Astrocyte (in vitro differentiated cells and primary cell): Measurements from ENCODE around the gene CA12. TPM values are rescaled to one million over a fixed set of nuclear protein-coding genes. Genes with fewer than 3 reads are reported as not detected.

Experiments used
- DNase-seq: peaks from one replicate; pipeline ENCODE4 v3.0.0-alpha.2; 2010; ENCODE audit warnings: low read depth
- FAIRE-seq: peaks from 2 replicates; lab custom pipeline; 2011; peaks lifted over from hg19 to GRCh38; lab: Jason Lieb, UNC
- H2AFZ ChIP-seq: 2 replicates; pipeline ENCODE4 v1.6.0; 2012; ENCODE audit warnings: low read depth, low read length, inconsistent platforms
- H3K27ac ChIP-seq: 2 replicates; pipeline ENCODE4 v1.5.1; 2011; ENCODE audit warnings: low read depth, low read length, inconsistent platforms
- H3K27me3 ChIP-seq: 2 replicates; pipeline ENCODE4 v1.6.0; 2011; ENCODE audit warnings: low read length, inconsistent platforms; ENCODE audit not compliant: insufficient read depth
- H3K36me3 ChIP-seq: 2 replicates; pipeline ENCODE4 v1.5.1; 2011; ENCODE audit warnings: low read length, inconsistent platforms; ENCODE audit not compliant: insufficient read depth
- H3K4me1 ChIP-seq: 2 replicates; pipeline ENCODE4 v1.5.1; 2011; ENCODE audit warnings: low read length, inconsistent platforms; ENCODE audit not compliant: insufficient read depth
- H3K4me2 ChIP-seq: 2 replicates; pipeline ENCODE4 v1.6.0; 2012; ENCODE audit warnings: low read length, inconsistent platforms
- H3K4me3 ChIP-seq: 2 replicates; pipeline ENCODE4 v1.5.1; 2011; ENCODE audit warnings: low read depth, mild to moderate bottlenecking, low read length, inconsistent platforms; ENCODE audit not compliant: insufficient read depth
- H3K79me2 ChIP-seq: 2 replicates; pipeline ENCODE4 v1.6.0; 2012; ENCODE audit warnings: mild to moderate bottlenecking, low read length, inconsistent platforms; ENCODE audit not compliant: insufficient read depth
- H3K9ac ChIP-seq: 2 replicates; pipeline ENCODE4 v1.6.0; 2012; ENCODE audit warnings: mild to moderate bottlenecking, low read length, inconsistent platforms
- H3K9me3 ChIP-seq: 2 replicates; pipeline ENCODE4 v1.5.1; 2012; ENCODE audit warnings: low read depth, mild to moderate bottlenecking, low read length, inconsistent platforms; ENCODE audit not compliant: insufficient read depth
- H4K20me1 ChIP-seq: 2 replicates; pipeline ENCODE4 v1.6.0; 2012; ENCODE audit warnings: low read length, inconsistent platforms; ENCODE audit not compliant: insufficient read depth
- H3K27ac Mint-ChIP-seq: one replicate; pipeline ENCODE4 v1.8.0; 2021; ENCODE audit warnings: mild to moderate bottlenecking, mixed read lengths; ENCODE audit not compliant: unreplicated experiment
- H3K27me3 Mint-ChIP-seq: one replicate; pipeline ENCODE4 v1.8.0; 2021; ENCODE audit warnings: low read depth, mixed read lengths; ENCODE audit not compliant: unreplicated experiment
- H3K36me3 Mint-ChIP-seq: one replicate; pipeline ENCODE4 v1.8.0; 2021; ENCODE audit warnings: low read depth, mixed read lengths; ENCODE audit not compliant: unreplicated experiment
- H3K4me1 Mint-ChIP-seq: one replicate; pipeline ENCODE4 v1.8.0; 2021; ENCODE audit warnings: low read depth, mixed read lengths; ENCODE audit not compliant: unreplicated experiment
- H3K4me3 Mint-ChIP-seq: one replicate; pipeline ENCODE4 v1.8.0; 2021; ENCODE audit warnings: mild to moderate bottlenecking, moderate library complexity, mixed read lengths; ENCODE audit not compliant: unreplicated experiment
- H3K9me3 Mint-ChIP-seq: one replicate; pipeline ENCODE4 v1.8.0; 2021; ENCODE audit warnings: mild to moderate bottlenecking, mixed read lengths; ENCODE audit not compliant: unreplicated experiment
- CTCF ChIP-seq: IDR thresholded peaks from 2 replicates; pipeline ENCODE4 v1.5.1; 2011; ENCODE audit warnings: low read depth, mild to moderate bottlenecking, inconsistent platforms, low read length, moderate library complexity; ENCODE audit not compliant: insufficient read depth
- EZH2 ChIP-seq: IDR thresholded peaks from 2 replicates; pipeline ENCODE4 v1.6.1; 2012; ENCODE audit warnings: mild to moderate bottlenecking, low read length, inconsistent platforms; ENCODE audit not compliant: insufficient read depth
- total RNA-seq: library from RNA; stranded (reverse); gene quantifications from 2 replicates; pipeline ENCODE4 v1.2.1, GENCODE V29; 2021

The CA12 gene
- total RNA-seq, 1 donor from 2014 or later, result 0.54 TPM

- H4K20me1 ChIP-seq, result no peaks in the 10 kb centered on the region
- no peak for DNase-seq
- H3K79me2 ChIP-seq, result no peaks in the 10 kb centered on the region
- H3K4me1 Mint-ChIP-seq, result peaks cover 24% of the 10 kb centered on the region
- no peak overlapping the region for H3K4me2 ChIP-seq
- no peak overlapping the region for H3K27ac Mint-ChIP-seq
- no peaks in the 10 kb centered on the region for H3K36me3 ChIP-seq
- peaks cover 12% of the 10 kb centered on the region for H3K4me1 ChIP-seq
- H3K9me3 ChIP-seq, result no peaks in the 10 kb centered on the region
- no peak for FAIRE-seq
- H3K4me3 Mint-ChIP-seq, result no peak overlapping the region
- H3K36me3 Mint-ChIP-seq, result no peaks in the 10 kb centered on the region
- peaks cover 2% of the 10 kb centered on the region for H3K9me3 Mint-ChIP-seq
- H3K27me3 ChIP-seq, result no peaks in the 10 kb centered on the region
- no peak overlapping the region for H3K4me3 ChIP-seq
- H3K9ac ChIP-seq, result no peak overlapping the region
- no peak overlapping the region for H3K27ac ChIP-seq
- no peak overlapping the region for H2AFZ ChIP-seq
- peaks cover 49% of the 10 kb centered on the region for H3K27me3 Mint-ChIP-seq
- TF ChIP-seq CTCF (no peak), EZH2 (no peak)
Observed at GRCh38 chr15:63339836-63340235, 41.8 kb downstream of the CA12 start.

- no peak overlapping the region for H3K4me3 ChIP-seq
- no peaks in the 10 kb centered on the region for H3K27me3 ChIP-seq
- peaks cover 45% of the 10 kb centered on the region for H3K27me3 Mint-ChIP-seq
- no peak overlapping the region for H3K27ac Mint-ChIP-seq
- H3K9me3 ChIP-seq, result no peaks in the 10 kb centered on the region
- no peak overlapping the region for H3K27ac ChIP-seq
- DNase-seq, result no peak
- H2AFZ ChIP-seq, result no peak overlapping the region
- peaks cover 2% of the 10 kb centered on the region for H3K9me3 Mint-ChIP-seq
- no peak for FAIRE-seq
- H3K9ac ChIP-seq, result no peak overlapping the region
- H3K4me3 Mint-ChIP-seq, result no peak overlapping the region
- no peaks in the 10 kb centered on the region for H4K20me1 ChIP-seq
- no peak overlapping the region for H3K4me2 ChIP-seq
- no peaks in the 10 kb centered on the region for H3K79me2 ChIP-seq
- H3K36me3 Mint-ChIP-seq, result no peaks in the 10 kb centered on the region
- H3K36me3 ChIP-seq, result no peaks in the 10 kb centered on the region
- H3K4me1 Mint-ChIP-seq, result peaks cover 21% of the 10 kb centered on the region
- TF ChIP-seq CTCF (no peak), EZH2 (no peak)
- peaks cover 11% of the 10 kb centered on the region for H3K4me1 ChIP-seq
Observed at GRCh38 chr15:63339006-63339766, 42.5 kb downstream of the CA12 start.

- FAIRE-seq (no peak), DNase-seq (peak; percentile 84)
- Histone ChIP-seq H3K36me3 (no peaks in the 10 kb centered on the region), H3K9ac (no peak overlapping the region), H2AFZ (no peak overlapping the region), H3K4me2 (no peak overlapping the region), H3K27me3 (no peaks in the 10 kb centered on the region), H3K4me3 (no peak overlapping the region), H3K79me2 (no peaks in the 10 kb centered on the region), H3K9me3 (no peaks in the 10 kb centered on the region), H4K20me1 (no peaks in the 10 kb centered on the region), H3K27ac (no peak overlapping the region), H3K4me1 (peaks cover 13% of the 10 kb centered on the region)
- H3K4me1 Mint-ChIP-seq, result peaks cover 13% of the 10 kb centered on the region
- TF ChIP-seq EZH2, result no peak
- no peak for TF ChIP-seq CTCF
- no peaks in the 10 kb centered on the region for H3K36me3 Mint-ChIP-seq
- H3K27me3 Mint-ChIP-seq, result peaks cover 38% of the 10 kb centered on the region
- peaks cover 2% of the 10 kb centered on the region for H3K9me3 Mint-ChIP-seq
- H3K27ac Mint-ChIP-seq, result peak overlapping the region; percentile 24
- no peak overlapping the region for H3K4me3 Mint-ChIP-seq
Observed at GRCh38 chr15:63338170-63338569, 43.5 kb downstream of the CA12 start.
